ENCODE results near the gene APOE.
"Not testable (repeated sequence)": the region's sequence is repeated elsewhere in the genome, so short reads cannot be mapped to it uniquely, and the experiment has no call there.

APOE gene

DNA sequence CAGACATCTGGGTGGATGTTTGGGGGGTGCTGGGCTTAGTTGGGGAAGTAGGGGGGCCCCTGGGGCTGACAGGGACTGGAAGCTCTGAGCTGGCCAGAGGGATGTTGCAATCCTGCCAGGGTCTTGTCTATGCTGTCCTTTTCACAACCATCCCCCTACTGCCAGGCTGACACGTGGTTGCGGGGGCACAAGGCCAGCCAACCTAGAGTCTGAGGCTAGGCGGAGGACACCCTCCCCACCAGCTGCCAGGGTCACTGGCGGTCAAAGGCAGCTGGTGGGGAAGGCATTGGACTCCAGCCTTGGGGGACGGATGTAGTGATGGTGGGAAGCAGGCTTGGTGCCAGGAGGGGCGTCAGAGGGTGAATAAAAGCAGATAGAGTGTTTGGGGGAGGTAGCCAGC is 7.3 kb downstream of the APOE start:
- FAIRE-seq: no peak
- no peak for TF ChIP-seq CTCF (IDR thresholded peaks at IDR 0.05; ENCODE audit: insufficient read depth, missing control alignments)
- no peak for DNase-seq (ENCODE audit: insufficient read length, low spot score)

- FAIRE-seq; DNase-seq (ENCODE audit: insufficient read length, low spot score): not testable (repeated sequence)
Measured at GRCh38 chr19:44913512-44914432, 8.2 kb downstream of the APOE start.

- peak; percentile 94 for DNase-seq (ENCODE audit: insufficient read length, low spot score)
- not testable (repeated sequence) for FAIRE-seq
Measured at GRCh38 chr19:44914433-44915206, 9.0 kb downstream of the APOE start, which contains the start of gene APOC1. Gene APOC1, plus strand, starts transcription at chr19:44914608. Its CDS starts 284 bp downstream, at chr19:44914892.

- no peak for TF ChIP-seq CTCF (IDR thresholded peaks at IDR 0.05; ENCODE audit: insufficient read depth, missing control alignments)
- DNase-seq (ENCODE audit: insufficient read length, low spot score) (no peak), FAIRE-seq (no peak)
Measured at GRCh38 chr19:44924243-44924725, 18.7 kb downstream of the APOE start.

DNA sequence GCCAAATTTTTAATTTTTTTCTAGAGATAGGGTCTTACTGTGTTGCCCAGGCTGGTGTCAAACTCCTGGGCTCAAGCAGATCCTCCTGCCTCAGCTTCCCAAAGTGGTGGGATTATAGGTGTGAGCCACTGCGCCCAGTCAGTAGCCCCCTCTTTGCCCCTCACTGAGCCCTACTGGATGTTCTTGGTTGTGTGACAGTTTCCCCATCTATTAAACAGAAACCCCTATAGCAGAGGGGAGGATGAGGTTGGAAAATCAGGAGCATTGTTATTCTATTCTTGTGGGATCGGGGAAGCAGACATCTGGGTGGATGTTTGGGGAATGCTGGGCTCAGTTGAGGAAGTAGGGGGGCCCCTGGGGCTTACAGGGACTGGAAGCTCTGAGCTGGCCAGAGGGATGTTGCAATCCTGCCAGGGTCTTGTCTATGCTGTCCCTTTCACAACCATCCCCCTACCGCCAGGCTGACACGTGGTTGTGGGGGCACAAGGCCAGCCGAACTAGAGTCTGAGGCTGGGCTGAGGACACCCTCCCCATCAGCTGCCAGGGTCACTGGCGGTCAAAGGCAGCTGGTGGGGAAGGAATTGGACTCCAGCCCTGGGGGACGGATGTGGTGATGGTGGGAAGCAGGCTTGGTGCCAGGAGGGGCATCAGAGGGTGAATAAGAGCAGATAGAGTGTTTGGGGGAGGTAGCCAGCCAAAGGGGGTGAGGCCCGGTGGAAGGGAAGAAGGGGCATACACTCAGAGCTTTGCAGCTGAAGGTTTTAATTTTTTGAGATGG is 19.7 kb downstream of the APOE start:
- FAIRE-seq (no peak), DNase-seq (ENCODE audit: insufficient read length, low spot score) (no peak)
- TF ChIP-seq CTCF (IDR thresholded peaks at IDR 0.05; ENCODE audit: insufficient read depth, missing control alignments): no peak

DNA sequence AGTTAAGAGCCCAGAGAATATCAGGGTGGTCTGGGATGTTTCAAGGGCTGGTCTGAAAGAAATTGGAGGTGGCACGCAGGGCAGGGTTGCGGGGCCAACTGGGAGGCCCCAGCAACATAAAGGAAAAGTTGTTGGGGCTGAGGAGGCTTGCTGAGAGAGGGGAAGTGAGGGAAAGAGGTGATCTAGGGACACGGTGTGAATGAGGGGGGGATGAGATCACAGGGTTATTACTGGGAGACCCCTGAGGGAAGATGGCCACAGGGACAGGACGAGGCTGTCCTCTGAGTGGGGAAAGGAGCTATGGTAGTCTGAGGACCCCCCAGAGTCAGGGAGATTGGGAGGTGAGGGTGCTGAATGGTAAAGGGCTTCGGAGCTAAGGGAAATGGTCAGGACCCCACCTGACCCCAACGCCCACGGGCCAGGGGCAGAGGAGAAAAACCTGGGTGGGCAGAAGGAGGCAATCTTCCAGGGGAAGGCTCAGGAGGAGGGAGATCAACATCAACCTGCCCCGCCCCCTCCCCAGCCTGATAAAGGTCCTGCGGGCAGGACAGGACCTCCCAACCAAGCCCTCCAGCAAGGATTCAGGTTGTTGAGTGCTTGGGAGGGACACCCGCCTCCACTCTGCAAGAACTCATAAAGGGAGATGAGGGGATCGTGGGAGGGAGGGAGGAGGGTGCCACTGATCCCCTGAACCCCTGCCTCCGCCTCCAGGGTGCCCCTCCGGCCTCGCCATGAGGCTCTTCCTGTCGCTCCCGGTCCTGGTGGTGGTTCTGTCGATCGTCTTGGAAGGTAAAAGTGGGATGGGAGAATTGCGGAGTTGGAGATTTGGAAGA is 20.9 kb downstream of the APOE start:
- not testable (repeated sequence) for DNase-seq (ENCODE audit: insufficient read length, low spot score); FAIRE-seq

GRCh38 chr19:44927746-44928145 is 22.1 kb downstream of the APOE start:
- DNase-seq (ENCODE audit: insufficient read length, low spot score): no peak
- TF ChIP-seq CTCF (IDR thresholded peaks at IDR 0.05; ENCODE audit: insufficient read depth, missing control alignments): no peak
- FAIRE-seq: no peak

DNA sequence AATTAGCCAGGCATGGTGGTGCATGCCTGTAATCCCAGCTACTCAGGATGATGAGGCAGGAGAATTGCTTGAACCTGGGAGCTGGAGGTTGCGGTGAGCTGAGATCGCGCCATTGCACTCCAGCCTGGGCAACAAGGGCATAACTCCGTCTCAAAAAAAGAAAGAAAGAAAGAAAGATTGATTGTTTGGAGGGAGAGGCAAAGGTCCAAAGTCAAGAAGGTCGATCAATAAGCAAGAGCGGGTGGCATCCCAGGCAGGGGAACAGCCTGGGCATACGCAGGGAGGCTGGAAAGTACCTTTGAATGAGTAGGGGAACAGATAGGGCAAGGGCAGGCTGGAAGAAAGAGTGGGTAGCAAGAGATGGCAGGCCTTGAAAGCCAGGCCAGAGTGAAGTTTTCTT is 24.5 kb downstream of the APOE start:
- TF ChIP-seq CTCF (IDR thresholded peaks at IDR 0.05; ENCODE audit: insufficient read depth, missing control alignments): no peak
- no peak for DNase-seq (ENCODE audit: insufficient read length, low spot score)
- FAIRE-seq: no peak
